ENCODE measurements around the gene OVOL1.
A peak's percentile ranks its signal among the peaks of the same experiment; 100 is the strongest.
"Not testable (repeated sequence)": the region's sequence is repeated elsewhere in the genome, so short reads cannot be mapped to it uniquely, and the experiment has no call there.

Gene OVOL1

DNA sequence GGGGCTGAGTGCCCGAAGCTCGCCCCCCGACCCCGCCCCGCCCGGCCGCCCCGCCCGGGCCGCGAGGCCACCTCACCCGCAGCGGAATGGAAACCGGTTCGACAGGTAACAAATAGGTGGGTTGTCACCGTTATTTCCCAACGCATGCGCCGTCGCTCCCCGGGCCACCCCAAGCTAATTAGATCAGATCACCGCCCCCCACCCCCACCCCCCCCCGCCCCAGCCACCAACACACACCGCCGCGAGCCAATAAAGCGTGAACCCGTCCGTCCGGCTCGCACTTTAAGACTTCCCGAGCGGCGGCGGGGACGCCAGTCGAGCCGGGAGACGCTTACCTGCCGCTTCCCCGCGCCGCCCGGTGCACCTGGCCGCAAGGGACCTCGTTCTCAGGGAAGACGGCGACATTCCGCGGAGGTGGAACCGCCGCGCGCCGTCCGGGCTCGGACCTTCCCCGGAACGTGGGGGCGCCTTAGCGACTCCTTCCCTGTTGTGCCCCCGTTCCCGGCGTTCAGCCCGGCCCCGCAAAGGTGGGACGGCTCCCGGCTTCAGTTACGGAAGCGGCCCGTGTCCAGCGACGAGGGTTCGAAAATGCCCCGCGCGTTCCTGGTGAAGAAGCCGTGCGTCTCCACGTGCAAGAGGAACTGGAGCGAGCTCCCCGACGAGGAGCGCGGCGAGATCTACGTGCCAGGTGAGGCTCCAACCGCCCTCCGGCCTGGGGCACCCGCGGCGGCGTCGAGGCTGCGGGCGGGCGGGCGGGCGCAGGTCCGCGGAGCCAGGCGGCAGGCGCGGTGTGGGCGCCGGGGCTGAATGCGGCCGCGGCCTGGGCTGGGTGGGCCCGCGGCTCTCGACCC lies at the start of gene OVOL1:
Gene OVOL1, plus strand, starts transcription at position 278 of the 851 bp plus-strand sequence. Its CDS starts 311 bp downstream, at position 589.
- DNase-seq (ENCODE audit: low spot score in 2 of 2) (no peak), ATAC-seq (replicated peaks; ENCODE audit: extremely low read depth, poor library complexity, severe bottlenecking) (no peak)
- peaks cover 3% of the 10 kb centered on the region for H3K36me3 Mint-ChIP-seq (ENCODE audit: insufficient read depth)
- H3K27ac Mint-ChIP-seq (ENCODE audit: low read depth): peak within 1 kb of the TSS; percentile 17
- peak within 1 kb of the TSS; percentile 75 for H3K4me3 Mint-ChIP-seq
- H3K27me3 Mint-ChIP-seq: peaks cover 54% of the 10 kb centered on the region
- H3K9me3 Mint-ChIP-seq: no peaks in the 10 kb centered on the region
- peaks cover 30% of the 10 kb centered on the region for H3K4me1 Mint-ChIP-seq

DNA sequence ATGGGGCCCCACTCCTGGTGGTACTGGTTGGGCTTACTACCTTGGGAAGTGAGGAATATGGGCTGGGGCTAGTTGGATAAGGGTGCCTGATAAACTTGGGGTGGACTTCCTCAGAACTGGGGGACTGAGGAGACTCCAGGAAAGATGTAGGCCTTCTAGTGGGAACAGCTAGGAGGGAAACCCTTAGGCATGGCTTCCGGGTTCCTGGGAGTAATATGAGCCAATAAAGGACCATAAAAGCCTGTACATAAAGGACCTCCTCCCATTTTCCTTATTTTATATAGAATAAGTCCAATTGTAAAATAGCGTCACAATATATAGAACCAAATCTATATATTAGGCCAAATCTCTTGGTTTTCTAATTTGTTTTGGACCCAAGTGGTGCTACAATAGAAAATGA lies 47.8 kb upstream of the OVOL1 start:
- Mint-ChIP-seq H3K36me3 (ENCODE audit: insufficient read depth) (no peaks in the 10 kb centered on the region), H3K27ac (ENCODE audit: low read depth) (no peak overlapping the region), H3K4me3 (no peak overlapping the region), H3K9me3 (no peaks in the 10 kb centered on the region), H3K27me3 (peaks cover 57% of the 10 kb centered on the region), H3K4me1 (no peaks in the 10 kb centered on the region)
- DNase-seq (ENCODE audit: low spot score in 2 of 2) (no peak), ATAC-seq (replicated peaks; ENCODE audit: extremely low read depth, poor library complexity, severe bottlenecking) (no peak)

DNA sequence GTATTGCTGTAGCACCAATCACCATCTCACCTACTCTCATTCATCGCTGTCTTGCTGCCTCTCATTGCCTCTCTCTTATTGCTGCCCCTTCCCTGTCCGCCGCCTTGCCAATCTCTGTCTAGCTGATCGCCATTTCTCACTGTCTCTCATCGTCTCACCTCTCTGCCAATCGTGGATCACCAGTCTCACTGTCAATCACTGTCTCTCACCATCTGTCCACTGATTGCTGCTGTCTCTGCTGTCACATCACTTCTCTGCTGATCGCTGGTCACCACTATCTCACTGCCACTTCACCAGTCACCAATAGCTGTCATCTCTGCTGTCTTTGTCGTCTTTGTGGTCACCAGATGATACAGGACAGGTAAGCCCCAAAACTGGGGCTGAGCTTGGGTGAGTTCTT lies 45.7 kb upstream of the OVOL1 start:
- no peak for ATAC-seq (replicated peaks; ENCODE audit: extremely low read depth, poor library complexity, severe bottlenecking)
- H3K27me3 Mint-ChIP-seq: peaks cover 46% of the 10 kb centered on the region

DNA sequence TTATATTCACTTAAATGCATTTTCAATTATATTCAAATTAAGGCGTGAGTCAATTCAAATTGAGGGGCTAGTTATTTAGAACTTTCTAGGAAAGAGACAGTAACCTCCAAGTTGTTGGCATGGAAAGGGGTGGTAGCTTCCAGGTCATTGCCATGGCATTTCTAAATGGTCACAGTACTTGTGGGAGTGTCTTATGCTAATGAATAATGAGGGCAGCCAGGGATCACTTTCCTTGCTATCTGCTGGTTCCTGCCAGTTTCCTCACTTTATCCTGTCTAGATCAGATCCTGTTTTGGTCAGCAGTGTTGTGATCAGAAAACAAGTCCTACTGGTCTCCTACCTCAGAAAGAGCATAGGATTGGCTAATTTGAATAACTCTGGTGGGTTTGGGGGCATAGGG lies 44.5 kb upstream of the OVOL1 start:
- DNase-seq (ENCODE audit: low spot score in 2 of 2): no peak
- Mint-ChIP-seq H3K4me3 (no peak overlapping the region), H3K4me1 (no peaks in the 10 kb centered on the region), H3K9me3 (no peaks in the 10 kb centered on the region), H3K27ac (ENCODE audit: low read depth) (no peak overlapping the region), H3K27me3 (peaks cover 54% of the 10 kb centered on the region), H3K36me3 (ENCODE audit: insufficient read depth) (no peaks in the 10 kb centered on the region)
- no peak for ATAC-seq (replicated peaks; ENCODE audit: extremely low read depth, poor library complexity, severe bottlenecking)

More for the DNA sequence above, 45.7 kb upstream of the OVOL1 start:
- H3K4me3 Mint-ChIP-seq: no peak overlapping the region
- H3K9me3 Mint-ChIP-seq: no peaks in the 10 kb centered on the region
- H3K27ac Mint-ChIP-seq (ENCODE audit: low read depth): no peak overlapping the region
- DNase-seq (ENCODE audit: low spot score in 2 of 2): no peak
- no peaks in the 10 kb centered on the region for H3K36me3 Mint-ChIP-seq (ENCODE audit: insufficient read depth)
- no peaks in the 10 kb centered on the region for H3K4me1 Mint-ChIP-seq

DNA sequence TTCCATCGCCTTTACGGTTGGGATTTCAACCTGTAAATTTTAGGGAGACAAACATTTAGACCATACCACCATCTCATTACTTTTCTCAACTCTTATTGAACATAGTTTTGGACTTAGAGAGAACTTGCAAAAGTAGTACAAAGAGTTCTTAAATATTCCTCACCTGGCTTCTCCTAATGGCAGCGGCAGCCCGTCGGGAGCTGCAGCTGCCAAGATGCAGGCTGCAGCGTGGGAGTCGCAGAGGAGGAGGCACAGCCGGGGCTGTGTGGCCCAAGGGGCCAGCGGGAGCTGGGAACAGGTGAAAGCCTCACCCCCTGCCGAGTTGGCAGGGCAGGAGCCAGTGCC lies 43.2 kb upstream of the OVOL1 start:
- no peak for ATAC-seq (replicated peaks; ENCODE audit: extremely low read depth, poor library complexity, severe bottlenecking)
- Mint-ChIP-seq H3K4me3 (no peak overlapping the region), H3K27me3 (peaks cover 50% of the 10 kb centered on the region)

DNA sequence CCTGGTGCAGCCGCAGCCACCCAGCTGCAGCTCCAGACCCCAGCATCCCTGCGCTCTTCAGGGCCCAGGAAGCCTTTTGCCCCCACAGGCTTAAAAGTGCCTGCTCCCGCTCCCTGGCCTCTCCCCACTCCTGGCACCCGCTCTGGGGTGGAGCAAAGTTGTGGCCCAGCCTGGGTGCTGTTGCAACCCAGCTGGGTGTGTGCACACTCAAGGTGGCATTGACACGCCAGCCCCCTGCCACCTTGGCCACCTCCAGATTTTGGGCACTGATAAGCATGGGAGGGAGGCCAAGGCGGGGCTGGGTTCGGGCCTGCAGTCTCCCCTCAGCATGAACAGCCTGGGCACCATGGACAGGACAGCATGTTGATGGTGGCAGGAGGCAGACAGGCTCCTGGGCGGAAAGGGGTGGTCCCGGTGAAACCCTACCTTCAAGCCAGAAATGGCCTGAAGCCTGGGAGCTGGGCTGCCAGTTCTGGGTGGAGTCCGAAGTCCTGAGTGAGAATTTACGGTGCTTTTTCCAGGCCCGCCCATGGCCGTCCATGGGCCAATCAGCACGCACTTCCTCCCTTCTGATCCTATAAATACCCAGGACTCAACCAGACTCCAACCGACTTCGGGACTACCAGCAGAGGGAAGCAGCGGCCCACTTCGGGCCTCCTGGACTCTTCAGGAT lies 42.7 kb upstream of the OVOL1 start:
- DNase-seq (ENCODE audit: low spot score in 2 of 2): no peak
- Mint-ChIP-seq H3K36me3 (ENCODE audit: insufficient read depth) (no peaks in the 10 kb centered on the region), H3K27ac (ENCODE audit: low read depth) (no peak overlapping the region), H3K4me1 (no peaks in the 10 kb centered on the region), H3K27me3 (peaks cover 54% of the 10 kb centered on the region), H3K9me3 (no peaks in the 10 kb centered on the region), H3K4me3 (no peak overlapping the region)
- ATAC-seq (replicated peaks; ENCODE audit: extremely low read depth, poor library complexity, severe bottlenecking): no peak

More for the DNA sequence above, 43.2 kb upstream of the OVOL1 start:
- DNase-seq (ENCODE audit: low spot score in 2 of 2): no peak
- Mint-ChIP-seq H3K9me3 (no peaks in the 10 kb centered on the region), H3K36me3 (ENCODE audit: insufficient read depth) (no peaks in the 10 kb centered on the region), H3K27ac (ENCODE audit: low read depth) (no peak overlapping the region), H3K4me1 (no peaks in the 10 kb centered on the region)

DNA sequence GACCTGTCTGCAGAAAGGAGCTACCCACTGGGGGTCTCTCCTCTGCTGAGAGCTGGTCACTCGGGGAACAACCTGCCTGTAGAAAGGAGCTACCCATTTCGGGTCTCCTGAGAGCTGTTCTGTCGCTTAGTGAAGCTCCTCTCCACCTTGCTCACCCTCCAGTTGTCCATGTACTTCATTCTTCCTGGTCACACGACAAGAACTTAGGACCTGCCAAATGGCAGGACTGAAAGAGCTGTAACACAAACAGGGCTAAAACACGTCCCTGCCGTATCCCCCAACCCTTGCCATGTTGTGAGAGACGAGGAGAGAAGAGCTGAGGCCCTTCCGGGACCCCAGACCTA lies 42.2 kb upstream of the OVOL1 start:
- no peak overlapping the region for H3K4me3 Mint-ChIP-seq
- H3K27ac Mint-ChIP-seq (ENCODE audit: low read depth): no peak overlapping the region
- H3K36me3 Mint-ChIP-seq (ENCODE audit: insufficient read depth): no peaks in the 10 kb centered on the region
- no peak for DNase-seq (ENCODE audit: low spot score in 2 of 2)
- H3K4me1 Mint-ChIP-seq: no peaks in the 10 kb centered on the region
- no peak for ATAC-seq (replicated peaks; ENCODE audit: extremely low read depth, poor library complexity, severe bottlenecking)
- peaks cover 58% of the 10 kb centered on the region for H3K27me3 Mint-ChIP-seq
- H3K9me3 Mint-ChIP-seq: no peaks in the 10 kb centered on the region

DNA sequence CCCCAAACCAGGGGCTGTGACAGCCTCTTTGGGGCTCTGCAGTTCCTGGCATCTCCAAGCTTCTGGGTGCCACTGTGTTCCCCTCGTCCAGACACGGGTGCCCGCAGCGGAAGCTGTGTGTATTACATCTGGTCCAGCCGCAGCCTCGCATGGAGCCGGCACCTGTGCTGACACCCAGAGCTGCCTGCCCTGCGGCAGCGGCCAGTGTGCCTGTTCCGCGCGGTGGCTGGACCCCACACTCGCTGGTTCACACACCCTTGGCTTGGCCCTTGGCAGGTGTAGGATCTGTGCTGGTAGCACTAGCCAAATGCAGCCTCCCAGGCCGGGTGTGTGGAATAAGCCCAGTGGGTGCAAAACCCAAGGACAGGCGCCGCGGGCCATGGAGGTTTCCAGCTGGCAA lies 41.8 kb upstream of the OVOL1 start:
- DNase-seq (ENCODE audit: low spot score in 2 of 2): no peak
- Mint-ChIP-seq H3K27ac (ENCODE audit: low read depth) (no peak overlapping the region), H3K27me3 (peaks cover 58% of the 10 kb centered on the region), H3K4me1 (no peaks in the 10 kb centered on the region), H3K9me3 (no peaks in the 10 kb centered on the region), H3K36me3 (ENCODE audit: insufficient read depth) (no peaks in the 10 kb centered on the region), H3K4me3 (no peak overlapping the region)
- ATAC-seq (replicated peaks; ENCODE audit: extremely low read depth, poor library complexity, severe bottlenecking): no peak

DNA sequence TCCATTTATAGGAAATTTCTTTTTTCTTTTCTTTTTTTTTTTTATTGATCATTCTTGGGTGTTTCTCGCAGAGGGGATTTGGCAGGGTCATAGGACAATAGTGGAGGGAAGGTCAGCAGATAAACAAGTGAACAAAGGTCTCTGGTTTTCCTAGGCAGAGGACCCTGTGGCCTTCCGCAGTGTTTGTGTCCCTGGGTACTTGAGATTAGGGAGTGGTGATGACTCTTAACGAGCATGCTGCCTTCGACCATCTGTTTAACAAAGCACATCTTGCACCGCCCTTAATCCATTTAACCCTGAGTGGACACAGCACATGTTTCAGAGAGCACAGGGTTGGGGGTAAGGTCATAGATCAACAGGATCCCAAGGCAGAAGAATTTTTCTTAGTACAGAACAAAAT lies 24.7 kb upstream of the OVOL1 start:
- not testable (repeated sequence) for H3K36me3 Mint-ChIP-seq (ENCODE audit: insufficient read depth); H3K27ac Mint-ChIP-seq (ENCODE audit: low read depth); ATAC-seq (replicated peaks; ENCODE audit: extremely low read depth, poor library complexity, severe bottlenecking); H3K9me3 Mint-ChIP-seq; H3K4me3 Mint-ChIP-seq; H3K4me1 Mint-ChIP-seq; DNase-seq (ENCODE audit: low spot score in 2 of 2)
- peaks cover 27% of the 10 kb centered on the region for H3K27me3 Mint-ChIP-seq

DNA sequence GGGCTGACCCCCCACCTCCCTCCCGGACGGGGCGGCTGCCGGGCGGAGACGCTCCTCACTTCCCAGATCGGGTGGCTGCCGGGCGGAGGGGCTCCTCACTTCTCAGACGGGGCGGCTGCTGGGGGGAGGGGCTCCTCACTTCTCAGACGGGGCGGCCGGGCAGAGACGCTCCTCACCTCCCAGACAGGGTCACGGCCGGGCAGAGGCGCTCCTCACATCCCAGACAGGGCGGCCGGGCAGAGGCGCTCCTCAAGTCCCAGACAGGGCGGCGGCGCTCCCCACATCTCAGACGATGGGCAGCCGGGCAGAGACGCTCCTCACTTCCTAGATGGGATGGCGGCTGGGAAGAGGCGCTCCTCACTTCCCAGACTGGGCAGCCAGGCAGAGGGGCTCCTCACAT lies 24.0 kb upstream of the OVOL1 start:
- peaks cover 22% of the 10 kb centered on the region for H3K27me3 Mint-ChIP-seq
- not testable (repeated sequence) for ATAC-seq (replicated peaks; ENCODE audit: extremely low read depth, poor library complexity, severe bottlenecking); H3K9me3 Mint-ChIP-seq; H3K4me1 Mint-ChIP-seq; DNase-seq (ENCODE audit: low spot score in 2 of 2); H3K36me3 Mint-ChIP-seq (ENCODE audit: insufficient read depth); H3K27ac Mint-ChIP-seq (ENCODE audit: low read depth); H3K4me3 Mint-ChIP-seq

DNA sequence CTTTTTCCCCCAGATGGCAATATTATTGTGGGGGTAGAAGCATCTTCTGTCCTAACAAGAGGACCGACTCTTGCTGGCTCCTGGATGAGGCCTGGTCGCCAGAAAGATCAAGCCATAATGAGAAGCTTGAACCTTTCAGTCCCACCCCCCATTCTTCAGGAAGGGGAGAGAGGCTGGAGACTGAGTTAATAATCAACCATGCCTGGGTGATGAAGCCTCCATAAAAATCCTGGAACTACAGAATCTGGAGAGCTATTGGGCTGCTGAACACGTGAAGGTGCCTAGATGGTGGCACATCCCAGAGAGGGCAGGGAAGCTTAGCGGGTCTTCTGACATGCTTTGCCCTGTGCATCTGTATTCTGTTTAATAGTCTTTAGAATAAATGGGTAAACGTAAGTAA lies 22.4 kb upstream of the OVOL1 start:
- ATAC-seq (replicated peaks; ENCODE audit: extremely low read depth, poor library complexity, severe bottlenecking) (no peak), DNase-seq (ENCODE audit: low spot score in 2 of 2) (no peak)
- Mint-ChIP-seq H3K9me3 (no peaks in the 10 kb centered on the region), H3K36me3 (ENCODE audit: insufficient read depth) (peaks cover 5% of the 10 kb centered on the region), H3K27ac (ENCODE audit: low read depth) (no peak overlapping the region), H3K4me3 (no peak overlapping the region), H3K4me1 (peaks cover under 1% of the 10 kb centered on the region), H3K27me3 (peaks cover 13% of the 10 kb centered on the region)

DNA sequence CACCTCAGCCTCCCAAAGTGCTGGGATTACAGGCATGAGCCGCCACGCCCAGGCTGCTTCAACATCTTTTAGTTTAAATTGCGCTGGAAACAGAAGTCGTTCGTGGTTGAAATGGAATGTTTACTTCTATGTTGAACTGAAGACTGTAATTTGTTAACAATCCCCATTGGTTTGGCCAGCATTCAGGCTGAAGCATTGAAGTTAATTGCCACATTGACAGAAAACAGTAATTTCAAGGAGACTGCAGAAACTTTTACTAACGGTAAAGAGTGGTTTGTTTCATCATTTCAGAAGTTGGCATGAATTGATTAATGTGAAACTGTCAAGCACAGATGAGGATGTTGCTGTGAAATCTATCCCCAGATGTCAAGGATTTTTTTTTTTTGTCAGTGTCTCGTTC lies 20.3 kb upstream of the OVOL1 start:
- no peak for ATAC-seq (replicated peaks; ENCODE audit: extremely low read depth, poor library complexity, severe bottlenecking)
- Mint-ChIP-seq H3K27me3 (no peaks in the 10 kb centered on the region), H3K27ac (ENCODE audit: low read depth) (no peak overlapping the region), H3K36me3 (ENCODE audit: insufficient read depth) (peaks cover 1% of the 10 kb centered on the region), H3K9me3 (no peaks in the 10 kb centered on the region), H3K4me1 (peaks cover 6% of the 10 kb centered on the region), H3K4me3 (no peak overlapping the region)
- no peak for DNase-seq (ENCODE audit: low spot score in 2 of 2)

DNA sequence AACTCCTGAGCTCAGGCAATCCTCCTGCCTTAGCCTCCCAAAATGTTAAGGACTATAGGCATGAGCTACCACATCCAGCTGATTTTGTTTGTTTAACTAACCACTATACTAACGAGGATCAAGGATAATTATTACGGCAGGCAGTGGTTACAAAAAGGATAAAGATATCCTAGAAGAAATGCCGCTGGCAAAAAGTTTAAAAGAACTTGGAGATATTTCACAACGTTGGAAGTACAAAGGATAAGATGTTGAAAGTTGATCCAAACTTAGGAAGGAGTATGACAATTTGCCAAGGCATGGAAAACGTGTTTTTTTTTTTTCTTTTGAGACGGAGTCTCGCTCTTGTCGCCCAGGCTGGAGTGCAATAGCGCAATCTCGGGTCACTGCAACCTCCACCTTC lies 19.5 kb upstream of the OVOL1 start:
- H3K4me3 Mint-ChIP-seq: no peak overlapping the region
- no peaks in the 10 kb centered on the region for H3K9me3 Mint-ChIP-seq
- no peak overlapping the region for H3K27ac Mint-ChIP-seq (ENCODE audit: low read depth)
- peaks cover 6% of the 10 kb centered on the region for H3K4me1 Mint-ChIP-seq
- DNase-seq (ENCODE audit: low spot score in 2 of 2) (no peak), ATAC-seq (replicated peaks; ENCODE audit: extremely low read depth, poor library complexity, severe bottlenecking) (no peak)
- no peaks in the 10 kb centered on the region for H3K27me3 Mint-ChIP-seq
- peaks cover 1% of the 10 kb centered on the region for H3K36me3 Mint-ChIP-seq (ENCODE audit: insufficient read depth)

Data from central memory CD8-positive, alpha-beta T cell (primary cell).